ENCODE data around the gene LRRC14B.
"Not testable (repeated sequence)": the region's sequence is repeated elsewhere in the genome, so short reads cannot be mapped to it uniquely, and the experiment has no call there.

LRRC14B gene

GRCh38 chr5:160921-161802 is 30.1 kb upstream of the LRRC14B start:
- DNase-seq (ENCODE audit: low spot score), result no peak

- no peak for DNase-seq (ENCODE audit: low spot score)
These were observed 29.5 kb upstream of the LRRC14B start for GRCh38 chr5:161803-162110.

- no peak for DNase-seq (ENCODE audit: low spot score)
These were observed 29.1 kb upstream of the LRRC14B start for GRCh38 chr5:162190-162564.

GRCh38 chr5:162565-163337 is 28.5 kb upstream of the LRRC14B start:
- DNase-seq (ENCODE audit: low spot score), result no peak

GRCh38 chr5:163338-163620 is 28.0 kb upstream of the LRRC14B start:
- no peak for DNase-seq (ENCODE audit: low spot score)

- DNase-seq (ENCODE audit: low spot score), result no peak
These were observed 27.5 kb upstream of the LRRC14B start for GRCh38 chr5:163841-164240.

GRCh38 chr5:164244-164643 is 27.1 kb upstream of the LRRC14B start:
- DNase-seq (ENCODE audit: low spot score), result no peak

GRCh38 chr5:164783-165182 is 26.5 kb upstream of the LRRC14B start:
- DNase-seq (ENCODE audit: low spot score), result not testable (repeated sequence)

- DNase-seq (ENCODE audit: low spot score), result no peak
These were observed 24.6 kb upstream of the LRRC14B start for GRCh38 chr5:166441-167372.

- DNase-seq (ENCODE audit: low spot score), result no peak
These were observed 23.8 kb upstream of the LRRC14B start for GRCh38 chr5:167511-167910.

GRCh38 chr5:167982-168660 is 23.2 kb upstream of the LRRC14B start:
- DNase-seq (ENCODE audit: low spot score), result peak; percentile 98

GRCh38 chr5:169071-169727 is 22.1 kb upstream of the LRRC14B start:
- DNase-seq (ENCODE audit: low spot score), result peak; percentile 82

- DNase-seq (ENCODE audit: low spot score), result peak; percentile 48
These were observed 21.6 kb upstream of the LRRC14B start for GRCh38 chr5:169728-170094.

- no peak for DNase-seq (ENCODE audit: low spot score)
These were observed 20.1 kb upstream of the LRRC14B start for GRCh38 chr5:170971-171800.

- no peak for DNase-seq (ENCODE audit: low spot score)
These were observed 19.4 kb upstream of the LRRC14B start for GRCh38 chr5:171801-172331.

GRCh38 chr5:172421-172820 is 18.9 kb upstream of the LRRC14B start:
- DNase-seq (ENCODE audit: low spot score), result no peak

GRCh38 chr5:172841-173251 is 18.4 kb upstream of the LRRC14B start:
- no peak for DNase-seq (ENCODE audit: low spot score)

- DNase-seq (ENCODE audit: low spot score), result no peak
These were observed 17.7 kb upstream of the LRRC14B start for GRCh38 chr5:173392-174290.

- DNase-seq (ENCODE audit: low spot score), result no peak
These were observed 17.0 kb upstream of the LRRC14B start for GRCh38 chr5:174291-174600.

Measured in hepatic stellate cell (primary cell).